Measurements from ENCODE around the gene DNAH7.
A peak's percentile ranks its signal among the peaks of the same experiment; 100 is the strongest.

DNAH7 gene

DNA sequence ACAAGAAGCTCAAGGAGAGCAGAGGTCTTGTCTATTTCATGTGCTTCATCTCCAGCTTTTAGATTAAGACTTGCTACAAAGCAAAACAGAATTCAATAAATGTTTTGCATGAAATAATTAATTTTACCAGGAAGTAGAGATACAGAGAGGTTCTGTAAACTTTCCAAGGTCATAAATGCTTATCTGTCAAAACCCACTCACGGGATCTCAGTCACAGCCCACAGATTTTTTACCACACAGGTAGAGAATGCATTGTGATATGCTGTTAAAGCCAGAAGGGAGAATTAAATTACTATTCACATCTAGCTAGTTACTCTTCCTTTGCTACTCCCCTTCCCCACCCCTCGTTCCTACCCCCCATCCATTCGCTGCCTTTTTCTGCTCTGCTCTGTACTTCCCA, 205.5 kb downstream of the DNAH7 start:
- H3K27ac ChIP-seq: no peak overlapping the region
- TF ChIP-seq, protein P1, sequence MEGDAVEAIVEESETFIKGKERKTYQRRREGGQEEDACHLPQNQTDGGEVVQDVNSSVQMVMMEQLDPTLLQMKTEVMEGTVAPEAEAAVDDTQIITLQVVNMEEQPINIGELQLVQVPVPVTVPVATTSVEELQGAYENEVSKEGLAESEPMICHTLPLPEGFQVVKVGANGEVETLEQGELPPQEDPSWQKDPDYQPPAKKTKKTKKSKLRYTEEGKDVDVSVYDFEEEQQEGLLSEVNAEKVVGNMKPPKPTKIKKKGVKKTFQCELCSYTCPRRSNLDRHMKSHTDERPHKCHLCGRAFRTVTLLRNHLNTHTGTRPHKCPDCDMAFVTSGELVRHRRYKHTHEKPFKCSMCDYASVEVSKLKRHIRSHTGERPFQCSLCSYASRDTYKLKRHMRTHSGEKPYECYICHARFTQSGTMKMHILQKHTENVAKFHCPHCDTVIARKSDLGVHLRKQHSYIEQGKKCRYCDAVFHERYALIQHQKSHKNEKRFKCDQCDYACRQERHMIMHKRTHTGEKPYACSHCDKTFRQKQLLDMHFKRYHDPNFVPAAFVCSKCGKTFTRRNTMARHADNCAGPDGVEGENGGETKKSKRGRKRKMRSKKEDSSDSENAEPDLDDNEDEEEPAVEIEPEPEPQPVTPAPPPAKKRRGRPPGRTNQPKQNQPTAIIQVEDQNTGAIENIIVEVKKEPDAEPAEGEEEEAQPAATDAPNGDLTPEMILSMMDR (conservative IDR thresholded peaks at IDR 0.05): no peak

DNA sequence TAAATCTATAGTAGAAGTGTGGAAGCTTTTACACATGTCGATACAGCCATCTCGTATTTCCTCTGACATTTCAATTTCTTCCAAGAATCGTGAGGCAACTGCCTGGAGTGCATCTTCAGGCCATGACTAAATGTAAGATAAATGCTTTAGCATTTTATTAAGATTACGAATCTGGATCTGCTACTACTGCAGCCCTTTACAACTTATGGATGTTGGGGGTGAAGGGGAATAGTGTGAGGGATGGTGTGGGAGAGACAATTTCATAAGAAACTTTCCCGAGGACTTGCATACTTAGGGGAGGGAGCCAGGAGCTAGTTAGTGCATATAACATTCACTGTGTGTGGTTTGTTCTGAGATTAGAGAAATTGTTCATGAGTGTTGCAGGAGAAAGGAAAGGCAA, 206.8 kb downstream of the DNAH7 start:
- H3K27ac ChIP-seq: no peak overlapping the region
- TF ChIP-seq, protein P1 (conservative IDR thresholded peaks at IDR 0.05): no peak

DNA sequence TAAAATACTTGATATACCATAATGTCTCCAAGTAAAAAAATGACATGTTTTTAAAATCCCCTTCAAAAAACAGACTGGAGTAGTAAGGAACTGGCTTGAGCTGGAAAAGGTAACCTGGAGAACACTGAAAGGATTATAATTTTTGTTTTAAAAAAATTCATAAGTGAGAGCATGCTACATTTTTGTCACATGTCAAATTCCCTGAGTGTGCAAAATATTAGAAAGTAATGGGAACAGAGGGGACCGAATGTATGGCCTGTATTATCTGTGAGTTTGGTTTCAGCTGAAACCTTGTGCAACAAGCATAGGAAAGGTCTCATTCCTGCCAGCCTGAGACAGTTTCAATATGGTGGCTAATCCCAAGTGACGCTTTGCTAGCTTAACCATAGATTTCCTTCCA, 209.1 kb downstream of the DNAH7 start:
- TF ChIP-seq, protein P1 (conservative IDR thresholded peaks at IDR 0.05): no peak
- H3K27ac ChIP-seq: no peak overlapping the region

- no peak overlapping the region for H3K27ac ChIP-seq
- TF ChIP-seq, protein P1 (conservative IDR thresholded peaks at IDR 0.05): no peak
Observed at GRCh38 chr2:195857132-195857531, 211.5 kb downstream of the DNAH7 start.

DNA sequence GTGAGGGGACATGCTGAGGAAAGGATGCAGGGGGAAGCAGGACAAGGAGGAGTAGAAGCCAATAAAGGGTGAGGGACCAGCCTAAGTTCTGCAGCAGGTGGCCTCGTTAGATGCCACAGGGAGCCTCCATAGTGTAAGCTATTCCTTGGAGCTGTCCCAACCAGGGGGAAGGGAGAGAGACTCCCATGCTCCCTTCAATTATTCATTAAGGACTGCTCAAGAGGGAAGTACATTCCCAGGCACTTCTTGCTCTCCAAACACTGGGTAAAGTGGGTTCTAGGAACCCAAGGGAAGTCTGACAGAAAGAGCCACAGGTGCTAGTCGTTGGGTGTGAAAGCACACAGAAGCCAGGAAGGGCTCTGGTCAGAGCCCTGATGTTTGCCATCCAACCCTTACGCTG, 217.9 kb downstream of the DNAH7 start:
- TF ChIP-seq, protein P1 (conservative IDR thresholded peaks at IDR 0.05): no peak
- no peak overlapping the region for H3K27ac ChIP-seq

DNA sequence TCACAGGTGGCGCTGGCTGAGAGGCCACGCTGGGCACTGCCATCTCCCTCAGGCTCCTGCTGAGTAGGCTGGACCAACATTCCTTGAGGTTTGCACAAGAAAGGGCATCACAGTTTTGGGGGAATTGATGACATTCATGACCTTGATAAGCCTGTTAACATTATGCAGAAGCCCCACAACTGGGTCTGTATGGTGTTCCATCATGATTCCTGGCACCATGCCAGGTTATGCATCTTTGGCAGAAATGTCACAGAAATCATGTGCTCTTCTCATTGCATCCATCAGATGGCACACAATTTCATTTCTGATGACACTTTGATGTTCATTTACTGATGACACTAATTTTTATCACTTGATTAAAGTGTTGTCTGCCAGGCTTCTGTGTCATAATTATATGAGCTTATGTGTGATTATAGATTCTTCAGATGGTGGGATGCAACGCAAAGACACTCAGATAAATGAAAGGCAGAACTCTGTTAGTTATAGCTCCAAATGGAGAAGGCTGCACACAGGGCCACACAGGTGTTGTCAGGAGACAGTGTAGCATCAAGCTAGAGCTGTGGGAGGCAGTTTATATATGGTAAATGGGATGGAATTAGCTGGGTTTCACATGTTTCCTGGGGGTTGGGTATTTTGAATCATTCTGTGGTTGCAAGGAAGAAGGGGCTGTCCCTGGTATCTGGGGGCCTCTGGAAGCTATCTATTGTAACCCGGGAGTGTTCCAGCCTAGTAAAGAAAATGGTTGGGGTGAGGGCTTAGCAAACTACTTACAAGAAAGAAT, 220.3 kb downstream of the DNAH7 start:
- H3K27ac ChIP-seq: no peak overlapping the region
- TF ChIP-seq, protein P1 (conservative IDR thresholded peaks at IDR 0.05): peak; percentile 42; the same call in 1 of the 2 replicates

DNA sequence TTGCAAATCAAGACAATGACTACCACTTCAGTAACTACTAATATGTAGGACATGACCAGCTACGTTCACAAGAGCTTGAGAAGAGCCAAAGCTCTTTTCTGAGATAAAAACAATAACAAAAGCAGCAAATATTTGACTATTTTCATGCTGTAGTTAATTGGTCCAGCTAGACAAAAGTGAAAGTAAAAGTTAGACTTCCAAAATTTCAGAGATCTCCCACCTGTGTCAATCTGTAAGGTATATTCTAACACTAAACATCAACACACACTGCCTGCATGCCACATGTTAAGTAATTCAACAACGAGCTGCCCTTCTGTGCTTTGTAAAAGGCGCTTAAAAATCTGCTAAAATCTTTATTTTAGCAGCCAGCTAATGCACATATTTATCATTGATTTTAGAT, 225.7 kb downstream of the DNAH7 start:
- no peak overlapping the region for H3K27ac ChIP-seq
- TF ChIP-seq, protein P1 (conservative IDR thresholded peaks at IDR 0.05): no peak
